ENCODE measurements around the gene FAM3D. TPM values are rescaled to one million over a fixed set of nuclear protein-coding genes. Genes with fewer than 3 reads are reported as not detected.
"Not testable (repeated sequence)": the region's sequence is repeated elsewhere in the genome, so short reads cannot be mapped to it uniquely, and the experiment has no call there.

FAM3D gene
- total and polyA plus RNA-seq, 8 donors = 0.32 to 2.1 (median 0.67) TPM

DNA sequence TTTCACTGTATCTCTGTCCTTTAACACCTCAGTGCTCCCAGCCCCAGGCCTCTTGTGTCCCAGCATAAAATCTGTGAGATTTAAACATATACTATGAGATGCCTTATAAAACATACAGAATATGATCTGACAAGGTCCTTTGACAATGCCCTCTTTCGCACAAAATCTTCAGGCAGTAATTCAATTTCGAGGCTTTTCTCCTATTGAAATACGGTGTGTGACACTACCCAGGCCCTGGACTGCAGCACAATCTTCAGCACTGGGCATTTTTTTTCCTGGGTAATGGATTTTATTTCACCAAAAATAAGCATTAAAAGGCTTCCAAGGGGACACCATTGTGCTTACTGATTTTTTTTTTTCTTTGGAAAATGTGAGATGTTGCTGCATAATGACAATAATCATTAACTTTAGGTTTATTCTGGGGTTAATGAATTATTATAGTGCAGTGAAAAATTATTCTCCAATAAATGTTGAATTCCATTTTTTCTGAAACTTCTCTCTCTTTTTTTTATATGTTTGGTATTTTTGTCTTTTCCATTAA, 40.9 kb upstream of the FAM3D start:
- no peak for DNase-seq
- Histone ChIP-seq H3K4me3 (no peak overlapping the region), H3K9me3 (no peaks in the 10 kb centered on the region), H3K27ac (no peak overlapping the region), H3K36me3 (no peaks in the 10 kb centered on the region), H3K27me3 (no peaks in the 10 kb centered on the region), H3K4me1 (no peaks in the 10 kb centered on the region)
- intact Hi-C loops (cut with DNase I) = no loop called here
- ATAC-seq = peak in 1 of 4 donors; percentile 26
- WGBS, 2 donors = 52 to 67% methylated on average over 3 of the region's 3 CpGs
- no peak for FAIRE-seq
- TF ChIP-seq, protein P1, sequence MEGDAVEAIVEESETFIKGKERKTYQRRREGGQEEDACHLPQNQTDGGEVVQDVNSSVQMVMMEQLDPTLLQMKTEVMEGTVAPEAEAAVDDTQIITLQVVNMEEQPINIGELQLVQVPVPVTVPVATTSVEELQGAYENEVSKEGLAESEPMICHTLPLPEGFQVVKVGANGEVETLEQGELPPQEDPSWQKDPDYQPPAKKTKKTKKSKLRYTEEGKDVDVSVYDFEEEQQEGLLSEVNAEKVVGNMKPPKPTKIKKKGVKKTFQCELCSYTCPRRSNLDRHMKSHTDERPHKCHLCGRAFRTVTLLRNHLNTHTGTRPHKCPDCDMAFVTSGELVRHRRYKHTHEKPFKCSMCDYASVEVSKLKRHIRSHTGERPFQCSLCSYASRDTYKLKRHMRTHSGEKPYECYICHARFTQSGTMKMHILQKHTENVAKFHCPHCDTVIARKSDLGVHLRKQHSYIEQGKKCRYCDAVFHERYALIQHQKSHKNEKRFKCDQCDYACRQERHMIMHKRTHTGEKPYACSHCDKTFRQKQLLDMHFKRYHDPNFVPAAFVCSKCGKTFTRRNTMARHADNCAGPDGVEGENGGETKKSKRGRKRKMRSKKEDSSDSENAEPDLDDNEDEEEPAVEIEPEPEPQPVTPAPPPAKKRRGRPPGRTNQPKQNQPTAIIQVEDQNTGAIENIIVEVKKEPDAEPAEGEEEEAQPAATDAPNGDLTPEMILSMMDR (IDR thresholded peaks at IDR 0.05) = no peak

DNA sequence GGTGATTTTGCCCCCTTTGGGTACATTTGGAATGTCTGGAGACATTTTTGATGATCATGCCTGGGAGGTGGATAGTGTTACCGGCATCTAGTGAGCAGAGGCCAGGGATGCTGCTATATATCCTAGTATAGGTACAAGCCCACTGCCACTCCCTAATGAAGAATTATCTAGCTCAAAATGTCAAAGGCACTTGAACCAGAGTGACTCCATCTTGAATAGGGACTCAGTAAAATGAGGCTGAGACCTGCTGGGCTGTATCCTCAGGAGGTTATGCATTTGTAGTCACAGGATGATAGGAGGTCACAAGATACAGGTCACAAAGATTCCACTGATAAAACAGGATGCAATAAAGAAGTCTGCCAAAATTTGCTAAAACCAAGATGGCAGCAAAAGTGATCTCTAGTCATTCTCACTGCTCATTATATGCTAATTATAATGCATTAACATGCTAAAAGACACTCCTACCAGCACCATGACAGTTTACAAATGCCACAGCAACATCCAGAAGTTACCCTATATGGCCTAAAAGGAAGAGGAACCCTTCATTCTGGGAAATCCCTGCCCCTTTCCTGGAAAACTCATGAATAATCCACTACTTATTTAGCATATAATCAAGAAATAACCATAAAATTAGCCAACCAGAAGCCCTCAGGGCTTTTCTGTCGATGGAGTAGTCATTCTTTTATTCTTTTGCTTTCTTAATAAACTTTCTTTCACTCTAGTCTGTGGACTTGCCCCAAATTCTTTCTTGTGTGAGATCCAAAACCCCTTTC, 40.0 kb upstream of the FAM3D start:
- 88 to 90% methylated on average over 2 of the region's 2 CpGs for WGBS, 2 donors
- no peaks in the 10 kb centered on the region for H3K4me1 ChIP-seq
- no peak for DNase-seq
- no peak for FAIRE-seq
- H3K27me3 ChIP-seq = no peaks in the 10 kb centered on the region
- H3K4me3 ChIP-seq = no peak overlapping the region
- TF ChIP-seq, protein P1 (IDR thresholded peaks at IDR 0.05) = no peak
- ATAC-seq = no peak
- no peaks in the 10 kb centered on the region for H3K9me3 ChIP-seq
- intact Hi-C loops (cut with DNase I) = no loop called here
- H3K27ac ChIP-seq = no peak overlapping the region
- H3K36me3 ChIP-seq = no peaks in the 10 kb centered on the region

DNA sequence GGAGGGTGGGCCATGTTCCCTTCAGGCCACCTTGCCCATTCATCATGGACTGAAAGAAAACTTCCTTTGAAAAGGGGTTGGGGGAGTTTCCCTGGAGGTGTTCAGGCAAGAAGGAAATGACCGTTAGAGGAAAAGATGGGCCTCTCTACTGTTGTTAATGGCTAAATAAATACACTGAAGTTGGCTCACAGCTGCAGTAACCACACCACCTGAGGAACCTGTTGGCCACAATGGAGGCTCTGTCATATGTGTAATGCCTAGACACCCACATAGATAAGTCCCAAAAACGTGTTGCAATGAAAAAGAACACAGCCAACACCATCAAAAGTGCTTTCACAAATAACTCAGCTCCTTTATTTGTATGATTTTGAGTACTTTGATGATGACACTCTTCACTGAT, 38.2 kb upstream of the FAM3D start:
- FAIRE-seq (no peak), DNase-seq (no peak), ATAC-seq (peak in 2 of 4 donors; percentile 40)
- Histone ChIP-seq H3K4me1 (no peaks in the 10 kb centered on the region), H3K27ac (no peak overlapping the region), H3K4me3 (no peak overlapping the region), H3K9me3 (no peaks in the 10 kb centered on the region), H3K27me3 (no peaks in the 10 kb centered on the region), H3K36me3 (no peaks in the 10 kb centered on the region)
- intact Hi-C loops (cut with DNase I) = no loop called here
- TF ChIP-seq, protein P1 (IDR thresholded peaks at IDR 0.05) = no peak
- WGBS, 2 donors = 40 to 46% methylated on average over 2 of the region's 2 CpGs

DNA sequence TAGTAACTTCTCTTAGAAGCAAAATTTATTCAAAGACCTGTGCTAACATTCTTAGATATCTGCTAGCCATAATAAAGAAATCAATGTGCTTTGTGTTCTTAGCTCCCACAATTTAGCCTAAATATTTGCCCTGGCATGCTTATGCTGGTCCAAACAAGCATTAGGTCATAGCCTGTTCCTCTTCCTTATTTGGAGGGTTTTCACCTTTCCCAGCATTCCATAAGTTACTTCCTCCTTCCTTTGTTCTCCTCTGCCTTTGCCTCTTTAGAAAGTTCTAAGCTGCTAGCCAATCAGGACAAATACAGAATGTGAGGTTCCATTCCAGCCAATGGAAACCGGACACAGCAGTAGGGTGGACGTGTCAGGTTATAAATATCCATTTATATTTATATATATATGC, 37.7 kb upstream of the FAM3D start:
- WGBS, 2 donors = 83 to 89% methylated on average over 2 of the region's 2 CpGs
- FAIRE-seq; H3K4me3 ChIP-seq; H3K27me3 ChIP-seq; ATAC-seq; H3K4me1 ChIP-seq; DNase-seq; H3K27ac ChIP-seq; intact Hi-C loops (cut with DNase I); H3K9me3 ChIP-seq; H3K36me3 ChIP-seq: not testable (repeated sequence)

DNA sequence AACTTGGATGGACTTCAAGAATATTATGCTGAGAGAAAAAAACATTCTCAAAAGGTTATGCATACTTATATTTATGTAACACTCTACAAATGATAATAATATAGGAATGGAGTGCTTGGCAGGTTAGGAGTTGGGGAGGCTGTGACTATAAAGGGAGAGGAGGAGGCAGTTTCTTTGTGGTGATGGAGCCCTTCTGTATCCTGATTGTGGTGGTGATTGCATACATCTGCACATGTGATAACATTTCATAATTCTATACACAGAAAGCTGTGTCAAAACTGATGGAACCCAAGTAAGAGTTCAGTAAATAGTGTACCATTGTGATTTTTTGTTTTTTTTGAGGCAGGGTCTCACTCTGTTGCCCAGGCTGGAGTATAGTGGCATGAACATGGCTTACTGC, 31.7 kb upstream of the FAM3D start:
- Histone ChIP-seq H3K36me3 (no peaks in the 10 kb centered on the region), H3K27ac (no peak overlapping the region), H3K4me3 (no peak overlapping the region), H3K4me1 (peaks cover 0 to 4% (median 0%) of the 10 kb centered on the region in 3 donors), H3K9me3 (no peaks in the 10 kb centered on the region), H3K27me3 (no peaks in the 10 kb centered on the region)
- ATAC-seq = no peak
- intact Hi-C loops (cut with DNase I) = no loop called here
- TF ChIP-seq, protein P1 (IDR thresholded peaks at IDR 0.05) = no peak
- no peak for DNase-seq
- no peak for FAIRE-seq
